Brain microvascular endothelial cell (primary cell): ENCODE measurements around the gene SLC52A1.

ENCODE experiments used
- DNase-seq: peaks from one replicate; pipeline ENCODE4 v3.0.0-alpha.2; 2020
- H3K27ac ChIP-seq: fragments of 250-450 bp; sonication (Bioruptor Pico); 2 replicates; pipeline ENCODE4 v1.5.1; 2020; ENCODE audit warnings: mild to moderate bottlenecking, moderate library complexity
- H3K27me3 ChIP-seq: fragments of 250-450 bp; sonication (Bioruptor Pico); replicated peaks from 2 replicates; pipeline ENCODE4 v1.5.1; 2020; ENCODE audit warnings: mild to moderate bottlenecking
- H3K36me3 ChIP-seq: fragments of 250-450 bp; sonication (Bioruptor Pico); replicated peaks from 2 replicates; pipeline ENCODE4 v1.5.1; 2020; ENCODE audit warnings: mild to moderate bottlenecking
- H3K4me3 ChIP-seq: 2 replicates; pipeline ENCODE4 v1.5.1; 2011; ENCODE audit warnings: low read depth, mild to moderate bottlenecking, control low read depth, low read length, moderate library complexity
- in situ Hi-C: cut with HindIII; loops from 2 replicates; pipeline ENCODE4 v1.10.0; 2017; ENCODE audit warnings: low sequenced_read_pairs, low pct_ligation_motif_present
- TF ChIP-seq, protein P1 (sequence below): IDR thresholded peaks from 2 replicates; pipeline ENCODE4 v1.5.1; 2011; ENCODE audit warnings: low read depth, mild to moderate bottlenecking, moderate library complexity, low read length, control low read depth, inconsistent platforms; ENCODE audit errors: missing control alignments

The SLC52A1 gene

DNA sequence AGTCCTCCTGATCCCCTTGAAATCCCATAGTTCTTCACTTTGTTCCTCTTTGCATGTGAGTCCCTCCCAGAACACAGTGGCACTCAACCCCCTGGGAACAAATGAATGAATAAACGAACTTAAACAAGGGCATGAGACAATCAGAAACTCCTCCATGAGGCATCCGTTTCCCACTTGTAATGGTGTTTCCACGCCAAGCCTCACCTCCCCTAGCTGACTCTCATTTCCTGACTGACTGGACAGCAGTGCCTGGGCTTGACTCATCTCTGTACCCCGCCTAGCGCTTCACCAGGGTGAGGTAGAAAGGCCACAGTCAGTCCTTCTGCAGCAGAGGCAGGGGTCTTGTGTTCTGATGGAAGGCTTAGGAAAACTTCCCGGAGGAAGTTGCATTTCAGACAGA lies 23.3 kb downstream of the SLC52A1 start:
- no peak overlapping the region for H3K4me3 ChIP-seq
- no peaks in the 10 kb centered on the region for H3K27me3 ChIP-seq
- peak; percentile 63 for DNase-seq
- TF ChIP-seq, protein P1, sequence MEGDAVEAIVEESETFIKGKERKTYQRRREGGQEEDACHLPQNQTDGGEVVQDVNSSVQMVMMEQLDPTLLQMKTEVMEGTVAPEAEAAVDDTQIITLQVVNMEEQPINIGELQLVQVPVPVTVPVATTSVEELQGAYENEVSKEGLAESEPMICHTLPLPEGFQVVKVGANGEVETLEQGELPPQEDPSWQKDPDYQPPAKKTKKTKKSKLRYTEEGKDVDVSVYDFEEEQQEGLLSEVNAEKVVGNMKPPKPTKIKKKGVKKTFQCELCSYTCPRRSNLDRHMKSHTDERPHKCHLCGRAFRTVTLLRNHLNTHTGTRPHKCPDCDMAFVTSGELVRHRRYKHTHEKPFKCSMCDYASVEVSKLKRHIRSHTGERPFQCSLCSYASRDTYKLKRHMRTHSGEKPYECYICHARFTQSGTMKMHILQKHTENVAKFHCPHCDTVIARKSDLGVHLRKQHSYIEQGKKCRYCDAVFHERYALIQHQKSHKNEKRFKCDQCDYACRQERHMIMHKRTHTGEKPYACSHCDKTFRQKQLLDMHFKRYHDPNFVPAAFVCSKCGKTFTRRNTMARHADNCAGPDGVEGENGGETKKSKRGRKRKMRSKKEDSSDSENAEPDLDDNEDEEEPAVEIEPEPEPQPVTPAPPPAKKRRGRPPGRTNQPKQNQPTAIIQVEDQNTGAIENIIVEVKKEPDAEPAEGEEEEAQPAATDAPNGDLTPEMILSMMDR: no peak
- H3K27ac ChIP-seq: no peak overlapping the region
- in situ Hi-C loops: no loop called here
- peaks cover 66% of the 10 kb centered on the region for H3K36me3 ChIP-seq

DNA sequence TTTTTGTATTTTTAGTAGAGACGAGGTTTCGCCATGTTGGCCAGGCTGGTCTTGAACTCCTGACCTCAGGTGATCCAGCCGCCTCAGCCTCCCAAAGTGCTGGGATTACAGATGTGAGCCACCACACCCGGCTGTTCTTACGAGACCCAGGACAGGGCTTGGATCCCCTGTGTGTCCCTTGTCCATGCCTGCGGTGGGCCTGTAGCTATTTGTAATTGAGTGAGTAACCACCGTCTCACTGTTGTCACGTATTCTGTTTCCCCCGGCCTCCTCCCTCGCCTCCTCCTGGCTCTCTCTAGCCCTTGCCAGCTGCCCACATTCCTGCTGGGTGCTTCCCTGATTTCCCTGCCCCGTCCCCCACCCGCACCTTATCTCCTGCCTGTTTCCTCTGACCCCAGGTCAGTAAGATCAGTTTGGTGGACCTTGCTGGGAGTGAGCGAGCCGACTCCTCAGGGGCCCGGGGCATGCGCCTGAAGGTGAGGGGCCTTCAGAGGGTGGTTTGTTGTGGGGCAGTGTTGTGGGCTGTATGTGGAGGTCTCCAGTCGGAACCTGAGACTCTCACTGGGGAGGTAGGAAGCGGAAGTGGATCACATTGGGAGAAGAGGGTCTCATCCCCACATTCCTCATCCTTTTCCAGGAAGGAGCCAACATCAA lies 31.9 kb downstream of the SLC52A1 start:
- Histone ChIP-seq H3K36me3 (peaks cover 72% of the 10 kb centered on the region), H3K27me3 (no peaks in the 10 kb centered on the region), H3K4me3 (no peak overlapping the region), H3K27ac (no peak overlapping the region)
- TF ChIP-seq, protein P1: no peak
- DNase-seq: no peak
- in situ Hi-C loops: no loop called here

DNA sequence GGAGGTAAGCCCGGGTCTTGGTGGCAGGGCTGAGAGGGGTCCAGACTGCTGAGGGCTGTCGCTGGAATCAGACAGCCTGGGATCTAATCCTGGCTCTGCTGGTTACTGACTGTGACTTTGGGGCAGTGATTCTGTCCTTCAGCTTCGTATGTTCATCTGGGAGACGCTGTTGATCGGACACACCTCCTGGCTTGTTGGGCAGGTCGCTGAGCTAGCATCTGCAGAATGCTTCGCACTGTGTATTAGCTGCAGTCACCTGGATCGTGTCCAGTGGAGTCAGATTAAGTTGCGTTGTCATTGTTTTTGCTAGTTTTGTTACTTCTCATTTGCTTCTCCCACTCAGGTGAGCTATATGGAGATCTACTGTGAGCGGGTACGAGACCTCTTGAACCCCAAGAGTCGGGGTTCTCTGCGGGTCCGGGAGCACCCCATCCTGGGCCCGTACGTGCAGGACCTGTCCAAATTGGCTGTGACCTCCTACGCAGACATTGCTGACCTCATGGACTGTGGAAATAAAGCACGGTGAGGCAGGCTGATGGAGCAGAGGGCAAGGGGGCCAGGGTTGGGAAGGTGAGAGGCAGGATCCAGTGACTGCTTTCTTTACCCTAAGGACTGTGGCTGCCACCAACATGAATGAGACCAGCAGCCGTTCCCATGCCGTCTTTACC lies 33.0 kb downstream of the SLC52A1 start:
- TF ChIP-seq, protein P1: no peak
- Histone ChIP-seq H3K27ac (no peak overlapping the region), H3K27me3 (no peaks in the 10 kb centered on the region), H3K4me3 (no peak overlapping the region), H3K36me3 (peaks cover 61% of the 10 kb centered on the region)
- DNase-seq: no peak
- in situ Hi-C loops: no loop called here

DNA sequence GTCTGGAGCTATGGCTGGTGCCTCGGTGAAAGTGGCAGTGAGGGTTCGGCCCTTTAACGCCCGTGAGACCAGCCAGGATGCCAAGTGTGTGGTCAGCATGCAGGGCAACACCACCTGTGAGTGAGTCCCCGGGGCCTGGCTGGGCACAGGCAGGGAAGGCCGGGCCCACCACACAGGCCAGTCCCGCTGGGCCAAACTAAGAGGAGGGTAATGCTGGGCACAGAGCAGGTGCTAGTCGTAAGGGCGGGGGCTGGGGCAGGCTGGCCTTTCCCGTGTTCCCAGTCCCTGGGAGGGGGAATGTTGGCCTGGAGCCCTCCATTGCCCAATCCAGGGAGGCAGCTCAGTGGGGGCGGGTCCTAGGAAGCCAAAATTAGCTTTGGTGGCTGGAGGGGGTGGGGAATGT lies 35.0 kb downstream of the SLC52A1 start:
- TF ChIP-seq, protein P1: no peak
- Histone ChIP-seq H3K27ac (no peak overlapping the region), H3K27me3 (no peaks in the 10 kb centered on the region), H3K4me3 (no peak overlapping the region), H3K36me3 (peaks cover 42% of the 10 kb centered on the region)
- in situ Hi-C loops: no loop called here
- DNase-seq: no peak

DNA sequence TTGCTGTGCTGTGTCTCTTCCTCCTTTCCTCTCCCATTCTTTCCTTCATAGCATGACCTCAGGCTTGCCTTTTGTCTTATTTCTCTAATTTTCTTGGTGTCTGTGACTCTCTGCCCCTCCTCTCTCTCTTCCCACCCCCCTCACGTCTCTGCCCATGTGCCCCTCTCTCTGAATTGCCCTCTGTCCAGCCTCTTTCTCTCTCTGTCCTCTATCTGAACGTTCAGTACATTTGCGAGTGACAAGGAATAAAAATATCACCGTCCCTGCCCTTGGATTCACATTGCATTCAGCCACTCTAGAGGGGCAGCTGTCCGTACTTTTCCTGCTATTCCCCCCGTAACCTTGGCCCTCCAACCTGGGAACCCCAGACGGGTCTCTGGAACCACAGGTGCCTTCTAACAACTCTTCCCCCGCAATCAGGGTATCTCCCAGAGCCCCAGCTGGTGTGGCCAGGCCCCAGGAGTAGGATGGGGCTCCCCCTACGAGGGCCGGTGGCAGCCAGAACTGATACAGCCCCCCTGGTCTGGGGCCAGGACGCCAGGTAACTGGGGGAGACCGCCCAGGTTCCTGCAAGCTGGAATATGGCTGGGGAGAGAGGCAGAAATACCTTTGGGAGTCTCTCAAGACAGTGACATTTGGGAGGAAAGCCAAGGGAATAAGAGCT lies 35.7 kb downstream of the SLC52A1 start:
- TF ChIP-seq, protein P1: no peak
- Histone ChIP-seq H3K4me3 (peak overlapping the region; percentile 86), H3K27ac (no peak overlapping the region), H3K27me3 (no peaks in the 10 kb centered on the region), H3K36me3 (peaks cover 36% of the 10 kb centered on the region)
- in situ Hi-C loops: no loop called here
- no peak for DNase-seq
